Pancreas (tissue), 10 donors: Measurements from ENCODE around the gene SLC5A3. TPM values are rescaled to one million over a fixed set of nuclear protein-coding genes. Genes with fewer than 3 reads are reported as not detected.
A peak's percentile ranks its signal among the peaks of the same experiment; 100 is the strongest.

Source experiments
- ATAC-seq, 4 donors: fragments of 200-7000 bp; cut with Tn5 transposase; one replicate each; pipeline versions ENCODE4 v1.8.0 to v1.9.1; 2020; ENCODE audit warnings: mild to moderate bottlenecking in 4 of 4, moderate library complexity in 4 of 4
- DNase-seq, 6 donors: peaks; one replicate each; pipeline ENCODE4 v3.0.0-alpha.2; 2020
- FAIRE-seq: peaks from 2 replicates; lab custom pipeline; 2012; peaks lifted over from hg19 to GRCh38; lab: Jason Lieb, UNC
- H3K27ac ChIP-seq, 4 donors: fragments of 200-600 bp; sonication (generic); 1 replicate in 3 of 4; 2 replicates in 1 of 4; pipeline versions ENCODE4 v1.5.0 to v1.8.0; 2020
- H3K27me3 ChIP-seq, 4 donors: fragments of 200-600 bp; one replicate each; pipeline ENCODE4 v1.8.0; 2021
- H3K36me3 ChIP-seq, 3 donors: fragments of 200-600 bp; sonication (generic) in 1 of 3; one replicate each; pipeline versions ENCODE4 v1.5.0 to v1.8.0; 2020 to 2021
- H3K4me1 ChIP-seq, 3 donors: fragments of 200-600 bp; one replicate each; pipeline ENCODE4 v1.8.0; 2021
- H3K4me3 ChIP-seq, 4 donors: fragments of 200-600 bp; sonication (generic) in 2 of 4; one replicate each; pipeline versions ENCODE4 v1.5.0 to v1.8.0; 2020 to 2021
- H3K9me3 ChIP-seq, 4 donors: fragments of 200-600 bp; one replicate each; pipeline ENCODE4 v1.8.0; 2021
- WGBS, 2 donors: extraction: QIAGEN DNeasy Blood & Tissue Kit; methylation state at CpG; one replicate each; pipeline ENCODE4 v1.1.7; 2013; 5-methylcytosine and 5-hydroxymethylcytosine counted together
- intact Hi-C, 3 donors: fragments of 100-400 bp; cut with DNase I; formaldehyde crosslinking; loops; one replicate each; pipeline versions ENCODE4 v1.11.1 to v1.14.2; 2022
- polyA plus RNA-seq, 2 donors: library from polyadenylated mRNA; stranded (reverse); fragments of 200-250 nt; gene quantifications; one replicate each; pipeline ENCODE4 v1.2.3, GENCODE V29; 2013
- total RNA-seq, 6 donors: library from RNA; stranded (reverse); fragmentation: NEBNext Ultra II Directional in 4 of 6; extraction: Animal tissue kit (Norgen Biotek cat#: 25700) in 4 of 6; gene quantifications; one replicate each; pipeline versions ENCODE4 v1.2.1 to v1.2.4, GENCODE V29; 2021 to 2023
- TF ChIP-seq, protein P1 (sequence below), 4 donors: fragments of 200-600 bp; sonication (generic) in 3 of 4; IDR thresholded peaks; one replicate each; pipeline versions ENCODE4 v1.5.0 to v1.8.0; 2021; ENCODE audit warnings: antibody characterized with exemption in 4 of 4
- donor health status: healthy with polysubstance abuse.
- donor health status: DM: no; HTN: no; CAD: no; lungs with moderate emphysema.
- donor health status: DM: no; HTN: no; CAD: no.
- donor health status: control.
- donor health status: control.
- donor health status: Bipolar disorder and iron deficiency.
- donor health status: DM: yes; HTN: yes; CAD: no.
- donor health status: DM: no; HTN: no; CAD: no.
- donor health status: DM: no; HTN: no; CAD: no.
- donor health status: DM: yes; HTN: yes; CAD: no.

SLC5A3 gene
- total and polyA plus RNA-seq, 8 donors = 0.49 to 5.9 (median 2.6) TPM

DNA sequence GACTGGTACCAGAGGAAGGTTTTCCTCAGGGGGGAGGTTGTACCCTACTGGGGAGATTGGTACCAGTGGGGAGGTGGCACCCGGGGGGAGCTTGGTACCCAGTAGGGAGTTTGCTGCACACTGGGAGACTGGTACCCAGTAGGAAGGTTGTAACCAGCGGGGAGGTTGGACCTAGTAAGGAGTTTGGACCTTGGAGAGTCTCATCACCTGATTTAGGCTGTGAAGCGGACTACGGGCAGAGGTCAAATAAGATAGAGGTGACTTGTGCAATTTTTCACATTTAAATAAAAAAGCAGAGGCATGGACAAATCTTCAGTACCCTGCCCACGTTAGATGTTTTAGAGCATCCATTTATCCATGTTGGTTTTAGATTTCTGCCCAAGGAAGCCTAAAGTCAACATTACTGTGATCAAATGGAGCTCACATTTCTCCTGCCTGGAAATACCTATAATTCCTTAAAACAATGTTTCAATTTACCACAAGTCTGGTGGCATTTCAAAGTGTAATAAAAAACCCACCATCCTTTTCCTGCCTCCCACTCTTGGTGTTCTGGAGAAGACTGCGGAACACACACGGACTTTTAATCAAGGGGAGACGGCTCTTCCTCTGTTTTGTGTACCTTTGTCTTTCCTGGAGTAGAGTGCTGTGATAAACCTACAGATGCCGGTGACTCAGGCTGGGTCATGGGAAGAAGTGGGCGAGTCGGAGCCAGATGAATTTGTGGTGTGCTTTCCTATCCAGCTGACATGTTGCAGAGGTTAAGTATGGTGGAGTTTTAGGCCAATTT is 36.2 kb upstream of the SLC5A3 start:
- WGBS, 2 donors = 78 to 82% methylated on average over 11 of the region's 11 CpGs
- Histone ChIP-seq H3K4me1 (no peaks in the 10 kb centered on the region), H3K4me3 (no peak overlapping the region), H3K36me3 (no peaks in the 10 kb centered on the region), H3K9me3 (no peaks in the 10 kb centered on the region), H3K27ac (no peak overlapping the region), H3K27me3 (no peaks in the 10 kb centered on the region)
- no peak for FAIRE-seq
- no peak for DNase-seq
- intact Hi-C loops = no loop called here
- TF ChIP-seq, protein P1, sequence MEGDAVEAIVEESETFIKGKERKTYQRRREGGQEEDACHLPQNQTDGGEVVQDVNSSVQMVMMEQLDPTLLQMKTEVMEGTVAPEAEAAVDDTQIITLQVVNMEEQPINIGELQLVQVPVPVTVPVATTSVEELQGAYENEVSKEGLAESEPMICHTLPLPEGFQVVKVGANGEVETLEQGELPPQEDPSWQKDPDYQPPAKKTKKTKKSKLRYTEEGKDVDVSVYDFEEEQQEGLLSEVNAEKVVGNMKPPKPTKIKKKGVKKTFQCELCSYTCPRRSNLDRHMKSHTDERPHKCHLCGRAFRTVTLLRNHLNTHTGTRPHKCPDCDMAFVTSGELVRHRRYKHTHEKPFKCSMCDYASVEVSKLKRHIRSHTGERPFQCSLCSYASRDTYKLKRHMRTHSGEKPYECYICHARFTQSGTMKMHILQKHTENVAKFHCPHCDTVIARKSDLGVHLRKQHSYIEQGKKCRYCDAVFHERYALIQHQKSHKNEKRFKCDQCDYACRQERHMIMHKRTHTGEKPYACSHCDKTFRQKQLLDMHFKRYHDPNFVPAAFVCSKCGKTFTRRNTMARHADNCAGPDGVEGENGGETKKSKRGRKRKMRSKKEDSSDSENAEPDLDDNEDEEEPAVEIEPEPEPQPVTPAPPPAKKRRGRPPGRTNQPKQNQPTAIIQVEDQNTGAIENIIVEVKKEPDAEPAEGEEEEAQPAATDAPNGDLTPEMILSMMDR (IDR thresholded peaks at IDR 0.05) = no peak
- no peak for ATAC-seq

DNA sequence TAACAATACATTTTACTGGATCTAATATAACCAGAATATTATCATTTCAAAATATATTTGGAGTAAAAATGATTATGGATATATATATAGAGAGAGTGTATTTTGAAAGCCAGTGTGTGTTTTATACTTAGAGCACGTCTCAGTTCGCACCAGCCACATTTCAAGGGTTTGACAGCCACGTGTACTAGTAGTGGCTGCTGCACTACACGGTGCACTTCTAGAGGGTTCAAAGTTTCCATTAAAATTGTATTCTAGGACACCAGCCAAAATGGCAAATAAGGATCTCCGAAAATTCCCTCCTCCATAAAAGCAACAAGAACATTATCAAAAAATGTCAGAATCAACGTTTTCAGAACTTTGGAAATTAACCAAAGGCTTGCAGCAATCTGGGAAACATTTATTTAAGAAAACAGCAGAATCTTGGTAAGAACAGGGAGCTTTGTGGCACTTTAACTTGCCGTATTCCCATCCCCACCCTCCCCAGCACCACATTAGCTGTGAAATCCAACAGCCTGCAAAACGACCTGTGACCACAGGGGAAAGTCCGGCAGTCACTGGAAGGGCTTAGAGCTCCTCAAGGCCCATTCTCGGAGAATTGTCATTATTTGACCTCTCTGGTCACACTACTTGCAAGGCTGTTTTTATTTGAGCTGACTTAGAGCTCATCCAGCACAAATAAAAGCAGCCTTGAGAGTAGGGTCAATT is 33.5 kb upstream of the SLC5A3 start:
- Histone ChIP-seq H3K4me1 (no peaks in the 10 kb centered on the region), H3K36me3 (no peaks in the 10 kb centered on the region), H3K27ac (no peak overlapping the region), H3K27me3 (no peaks in the 10 kb centered on the region), H3K4me3 (no peak overlapping the region), H3K9me3 (no peaks in the 10 kb centered on the region)
- ATAC-seq (peak in 1 of 4 donors; percentile 56), FAIRE-seq (no peak), DNase-seq (no peak)
- 51 to 52% methylated on average over 10 of the region's 10 CpGs for WGBS, 2 donors
- intact Hi-C loops = no loop called here
- TF ChIP-seq, protein P1 (IDR thresholded peaks at IDR 0.05) = no peak

DNA sequence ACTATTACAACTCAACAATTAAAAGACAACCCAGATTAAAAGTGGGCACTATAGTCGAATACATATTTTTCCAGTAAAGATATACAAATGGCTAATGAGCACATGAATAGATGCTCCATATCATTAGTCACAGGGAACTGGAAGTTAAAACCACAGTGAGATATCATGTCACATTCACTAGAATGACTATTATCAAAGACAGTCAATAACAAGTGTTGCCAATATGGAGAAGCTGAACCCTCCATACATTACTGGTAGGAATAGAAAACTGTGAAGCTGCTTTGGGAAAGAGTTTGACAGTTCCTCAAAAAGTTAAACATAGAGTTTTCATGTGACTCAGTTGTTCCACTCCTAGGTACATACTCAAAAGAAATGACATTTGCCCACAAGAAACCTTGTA is 30.6 kb upstream of the SLC5A3 start:
- H3K4me3 ChIP-seq = no peak overlapping the region
- ATAC-seq (no peak), DNase-seq (no peak), FAIRE-seq (no peak)
- H3K27ac ChIP-seq = no peak overlapping the region
- H3K27me3 ChIP-seq = no peaks in the 10 kb centered on the region
- WGBS, 2 donors = 52 to 76% methylated on average over 1 of the region's 1 CpG
- no peaks in the 10 kb centered on the region for H3K4me1 ChIP-seq
- no peaks in the 10 kb centered on the region for H3K9me3 ChIP-seq
- TF ChIP-seq, protein P1 (IDR thresholded peaks at IDR 0.05) = no peak
- no peaks in the 10 kb centered on the region for H3K36me3 ChIP-seq
- intact Hi-C loops = no loop called here

DNA sequence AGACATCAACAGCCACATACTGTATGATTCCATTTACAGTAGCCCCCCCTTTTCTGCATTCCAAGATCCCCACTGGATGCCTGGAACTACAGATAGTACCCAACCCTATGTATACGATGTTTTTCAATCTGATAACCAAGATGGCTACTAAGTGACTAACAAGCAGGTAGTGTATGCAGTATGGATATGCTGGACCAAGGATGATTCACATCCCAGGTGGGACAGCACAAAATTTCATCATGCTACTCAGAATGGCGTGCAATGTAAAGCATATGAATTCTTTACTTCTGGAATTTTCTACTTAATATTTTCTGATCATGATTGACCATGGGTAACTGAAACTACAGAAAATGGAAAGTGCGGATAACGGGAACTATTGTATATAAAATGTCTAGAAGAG is 30.0 kb upstream of the SLC5A3 start:
- Histone ChIP-seq H3K9me3 (no peaks in the 10 kb centered on the region), H3K36me3 (no peaks in the 10 kb centered on the region), H3K4me3 (no peak overlapping the region), H3K27ac (no peak overlapping the region), H3K4me1 (no peaks in the 10 kb centered on the region), H3K27me3 (no peaks in the 10 kb centered on the region)
- 79 to 83% methylated on average over 4 of the region's 4 CpGs for WGBS, 2 donors
- TF ChIP-seq, protein P1 (IDR thresholded peaks at IDR 0.05) = no peak
- no peak for FAIRE-seq
- no peak for DNase-seq
- intact Hi-C loops = no loop called here
- ATAC-seq = no peak

DNA sequence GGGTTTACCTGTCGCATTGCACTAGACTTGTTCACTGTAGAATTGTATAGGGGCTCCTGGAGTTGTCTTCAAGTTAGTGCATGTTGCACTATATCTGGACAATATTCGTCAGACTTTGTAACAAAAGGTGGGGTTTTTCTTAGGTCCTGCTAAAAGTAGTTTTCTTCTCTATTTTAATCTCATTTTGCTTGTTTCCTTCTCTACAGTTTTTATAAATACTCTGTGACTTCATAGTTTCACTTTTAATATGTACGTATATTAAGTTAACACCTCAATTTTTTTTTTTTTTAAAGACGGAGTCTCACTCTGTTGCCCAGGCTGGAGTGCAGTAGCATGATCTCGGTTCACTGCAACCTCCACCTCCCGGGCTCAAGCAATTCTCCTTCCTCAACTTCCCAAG is 26.5 kb upstream of the SLC5A3 start:
- TF ChIP-seq, protein P1 (IDR thresholded peaks at IDR 0.05) = no peak
- intact Hi-C loops = no loop called here
- Histone ChIP-seq H3K27me3 (no peaks in the 10 kb centered on the region), H3K4me1 (no peaks in the 10 kb centered on the region), H3K36me3 (no peaks in the 10 kb centered on the region), H3K27ac (no peak overlapping the region), H3K9me3 (no peaks in the 10 kb centered on the region), H3K4me3 (no peak overlapping the region)
- ATAC-seq (no peak), FAIRE-seq (no peak), DNase-seq (no peak)
- WGBS, 2 donors = 76 to 85% methylated on average over 6 of the region's 6 CpGs
